ENCODE results near the gene EPC1. TPM values are rescaled to one million over a fixed set of nuclear protein-coding genes. Genes with fewer than 3 reads are reported as not detected.

The EPC1 gene
- total RNA-seq, 2 donors from 2014 or later = 31.9 to 39.2 TPM

GRCh38 chr10:32386623-32387260 lies 39.8 kb upstream of the EPC1 start:
- intact Hi-C loops (cut with DNase I) = loop anchor here (10.0 kb wide), 1 partner anchor 68 kb away; no protein-coding TSS in a partner anchor
- no peaks in the 10 kb centered on the region for H3K36me3 ChIP-seq (replicated peaks in 1 of 2; ENCODE audit: insufficient read depth in 1 of 2, low read depth in 2 of 2)
- whole genome bisulfite sequencing, 2 donors = 83% methylated on average over 7 of the region's 7 CpGs
- DNase-seq (no peak), ATAC-seq (no peak)
- TF ChIP-seq POLR2A (IDR thresholded peaks at IDR 0.05) (no peak), CTCF (IDR thresholded peaks at IDR 0.05) (no peak)
- H3K9me3 ChIP-seq = no peaks in the 10 kb centered on the region
- no peak overlapping the region for H3K4me3 ChIP-seq
- peaks cover 4% of the 10 kb centered on the region for H3K4me1 ChIP-seq
- H3K27ac ChIP-seq = no peak overlapping the region
- H3K27me3 ChIP-seq = no peaks in the 10 kb centered on the region

- WGBS, 2 donors = 79 to 84% methylated on average over 4 of the region's 4 CpGs
- TF ChIP-seq CTCF (IDR thresholded peaks at IDR 0.05) (no peak), POLR2A (IDR thresholded peaks at IDR 0.05) (no peak)
- ATAC-seq (no peak), DNase-seq (no peak)
- H3K4me1 ChIP-seq = peaks cover 4% of the 10 kb centered on the region
- H3K27ac ChIP-seq = no peak overlapping the region
- H3K4me3 ChIP-seq = no peak overlapping the region
- H3K9me3 ChIP-seq = no peaks in the 10 kb centered on the region
- H3K27me3 ChIP-seq = no peaks in the 10 kb centered on the region
- intact Hi-C loops (cut with DNase I) = loop anchor here (10.0 kb wide), 1 partner anchor 71 kb away; no protein-coding TSS in a partner anchor
- no peaks in the 10 kb centered on the region for H3K36me3 ChIP-seq (replicated peaks in 1 of 2; ENCODE audit: insufficient read depth in 1 of 2, low read depth in 2 of 2)
Observed at GRCh38 chr10:32384171-32384570, 37.2 kb upstream of the EPC1 start.

- no peak for ATAC-seq
- Histone ChIP-seq H3K27me3 (no peaks in the 10 kb centered on the region), H3K4me1 (peaks cover 3% of the 10 kb centered on the region), H3K4me3 (no peak overlapping the region), H3K27ac (no peak overlapping the region), H3K36me3 (replicated peaks in 1 of 2; ENCODE audit: insufficient read depth in 1 of 2, low read depth in 2 of 2) (no peaks in the 10 kb centered on the region), H3K9me3 (no peaks in the 10 kb centered on the region)
- WGBS, 2 donors = 88 to 91% methylated on average over 3 of the region's 3 CpGs
- TF ChIP-seq POLR2A (IDR thresholded peaks at IDR 0.05) (no peak), CTCF (IDR thresholded peaks at IDR 0.05) (no peak)
- intact Hi-C loops (cut with DNase I) = loop anchor here (10.0 kb wide), 1 partner anchor 74 kb away; no protein-coding TSS in a partner anchor
- DNase-seq = no peak
Observed at GRCh38 chr10:32381165-32381564, 34.2 kb upstream of the EPC1 start.

GRCh38 chr10:32379950-32380551 lies 33.1 kb upstream of the EPC1 start:
- Histone ChIP-seq H3K4me3 (no peak overlapping the region), H3K27ac (peak overlapping the region; percentile 0 to 93 (median 84)), H3K4me1 (peaks cover 14% of the 10 kb centered on the region), H3K27me3 (no peaks in the 10 kb centered on the region), H3K9me3 (no peaks in the 10 kb centered on the region), H3K36me3 (replicated peaks in 1 of 2; ENCODE audit: insufficient read depth in 1 of 2, low read depth in 2 of 2) (no peaks in the 10 kb centered on the region)
- ATAC-seq (no peak), DNase-seq (no peak)
- TF ChIP-seq POLR2A (IDR thresholded peaks at IDR 0.05) (no peak), CTCF (IDR thresholded peaks at IDR 0.05) (no peak)
- intact Hi-C loops (cut with DNase I) = loop anchor here (10.0 kb wide), 1 partner anchor 75 kb away; no protein-coding TSS in a partner anchor
- WGBS, 2 donors = 35% methylated on average over 7 of the region's 7 CpGs

Measured in body of pancreas (tissue), 4 donors.